ENCODE data around the gene NOC3L. TPM values are rescaled to one million over a fixed set of nuclear protein-coding genes. Genes with fewer than 3 reads are reported as not detected.
"Not testable (repeated sequence)": the region's sequence is repeated elsewhere in the genome, so short reads cannot be mapped to it uniquely, and the experiment has no call there.

The NOC3L gene
- total RNA-seq, 2 donors from 2014 or later = 28.0 to 38.0 TPM

DNA sequence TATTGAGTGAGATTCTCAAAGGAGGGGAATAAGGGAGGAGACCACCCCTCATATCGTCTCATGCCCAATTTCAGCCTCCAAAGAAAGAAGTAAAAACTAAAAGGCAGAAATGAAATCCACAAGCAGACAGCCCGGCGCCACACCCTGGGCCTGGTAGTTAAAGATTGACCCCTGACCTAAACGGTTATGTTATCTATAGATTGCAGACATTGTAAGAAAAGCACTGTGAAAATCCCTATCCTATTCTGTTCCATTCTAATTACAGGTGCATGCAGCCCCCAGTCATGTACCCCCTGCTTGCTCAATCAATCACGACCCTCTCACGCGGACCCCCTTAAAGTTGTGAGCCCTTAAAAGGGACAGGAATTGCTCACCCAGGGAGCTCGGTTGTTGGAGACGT, 29.4 kb upstream of the NOC3L start:
- H3K4me3 Mint-ChIP-seq; H3K9me3 Mint-ChIP-seq; H3K27ac Mint-ChIP-seq; ATAC-seq (replicated peaks in 1 of 2); H3K36me3 Mint-ChIP-seq (ENCODE audit: insufficient read depth in 2 of 2); H3K4me1 Mint-ChIP-seq (ENCODE audit: low read depth); H3K27me3 Mint-ChIP-seq (ENCODE audit: low read depth); DNase-seq: not testable (repeated sequence)

DNA sequence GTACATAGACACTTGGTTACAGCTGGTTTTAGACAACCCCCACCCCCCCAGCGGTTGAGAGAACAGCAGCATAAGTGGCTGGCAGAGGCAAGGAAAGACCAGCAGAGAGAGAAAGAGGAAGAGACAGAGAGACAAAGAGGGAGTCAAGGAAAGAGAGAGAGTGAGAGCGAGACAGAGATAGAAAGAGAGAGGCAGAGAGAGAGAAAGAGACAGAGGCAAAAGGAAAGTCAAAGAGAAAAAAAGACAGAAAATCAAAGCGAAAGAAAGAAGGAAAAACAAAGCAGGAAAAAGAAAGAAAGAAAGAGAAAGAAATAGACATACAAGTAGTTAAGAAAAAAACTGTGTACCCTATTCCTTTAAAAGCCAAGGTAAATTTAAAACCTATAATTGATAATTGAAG, 23.0 kb upstream of the NOC3L start:
- not testable (repeated sequence) for H3K4me3 Mint-ChIP-seq; ATAC-seq (replicated peaks in 1 of 2); DNase-seq; H3K9me3 Mint-ChIP-seq; H3K27ac Mint-ChIP-seq; H3K4me1 Mint-ChIP-seq (ENCODE audit: low read depth); H3K36me3 Mint-ChIP-seq (ENCODE audit: insufficient read depth in 2 of 2)
- peaks cover 10% of the 10 kb centered on the region for H3K27me3 Mint-ChIP-seq (ENCODE audit: low read depth)

DNA sequence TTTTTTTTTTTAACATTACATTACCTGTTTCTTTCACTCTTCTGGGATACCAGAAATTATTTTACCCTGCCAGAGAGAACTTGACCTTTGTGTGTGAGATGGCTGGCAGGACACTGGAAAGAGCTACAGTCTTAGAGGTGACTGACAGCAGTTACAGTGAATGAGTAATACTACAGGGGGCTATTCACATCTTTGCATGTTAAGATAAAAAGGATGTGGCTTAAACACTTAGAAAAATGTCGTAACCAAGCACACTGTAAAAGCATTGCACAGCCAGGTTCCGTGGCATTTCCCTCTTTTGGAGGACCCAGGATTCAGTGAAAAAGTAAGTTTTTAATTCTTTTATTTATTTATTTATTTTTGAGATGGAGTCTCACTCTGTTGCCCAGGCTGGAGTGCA, 20.8 kb upstream of the NOC3L start:
- DNase-seq (no peak), ATAC-seq (replicated peaks in 1 of 2) (no peak)
- H3K4me3 Mint-ChIP-seq = no peak overlapping the region
- peaks cover 18% of the 10 kb centered on the region for H3K27me3 Mint-ChIP-seq (ENCODE audit: low read depth)
- H3K27ac Mint-ChIP-seq = no peak overlapping the region
- H3K4me1 Mint-ChIP-seq (ENCODE audit: low read depth) = no peaks in the 10 kb centered on the region
- no peaks in the 10 kb centered on the region for H3K9me3 Mint-ChIP-seq
- H3K36me3 Mint-ChIP-seq (ENCODE audit: insufficient read depth in 2 of 2) = no peaks in the 10 kb centered on the region

DNA sequence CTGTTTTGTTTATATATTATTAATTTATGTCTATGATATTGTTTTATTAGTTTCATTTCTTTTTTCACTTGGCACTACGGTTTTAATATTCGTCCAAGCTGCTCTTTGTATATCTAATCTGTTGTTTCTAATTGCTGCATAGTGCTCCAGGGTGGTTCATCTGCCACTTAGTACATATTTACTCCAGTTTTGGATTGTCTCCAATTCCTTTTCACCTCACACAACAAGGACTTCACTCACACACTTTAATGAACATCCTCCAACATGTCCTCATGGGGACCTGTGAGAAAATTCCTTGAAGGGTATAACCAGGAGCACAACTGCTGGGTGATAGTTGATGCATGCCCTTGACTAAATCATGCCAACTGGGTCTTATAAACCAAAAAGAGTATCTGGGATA, 14.1 kb upstream of the NOC3L start:
- Mint-ChIP-seq H3K27me3 (ENCODE audit: low read depth) (peaks cover 60% of the 10 kb centered on the region), H3K27ac (no peak overlapping the region), H3K9me3 (no peaks in the 10 kb centered on the region), H3K36me3 (ENCODE audit: insufficient read depth in 2 of 2) (no peaks in the 10 kb centered on the region), H3K4me3 (no peak overlapping the region), H3K4me1 (ENCODE audit: low read depth) (no peaks in the 10 kb centered on the region)
- DNase-seq (no peak), ATAC-seq (replicated peaks in 1 of 2) (no peak)

DNA sequence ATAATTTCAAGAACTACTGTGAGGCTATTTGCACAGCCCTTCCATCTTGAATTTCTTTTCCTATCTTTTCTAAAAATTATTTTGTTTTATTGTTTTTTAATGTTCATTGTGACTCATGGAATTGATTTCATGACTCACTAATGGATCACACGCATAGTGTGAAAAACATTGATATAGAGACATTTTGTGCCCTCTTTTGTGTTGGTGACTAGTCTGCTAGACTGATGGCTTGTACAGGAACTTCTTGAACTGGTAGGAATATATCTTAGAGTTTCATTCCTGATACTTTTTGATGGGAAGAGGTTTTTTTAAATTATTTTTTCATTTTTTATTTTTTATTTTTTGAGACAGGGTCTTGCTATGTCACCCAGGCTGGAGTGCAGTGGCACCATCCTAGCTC, 12.6 kb upstream of the NOC3L start:
- peaks cover 61% of the 10 kb centered on the region for H3K27me3 Mint-ChIP-seq (ENCODE audit: low read depth)
- DNase-seq (no peak), ATAC-seq (replicated peaks in 1 of 2) (no peak)
- H3K4me1 Mint-ChIP-seq (ENCODE audit: low read depth) = no peaks in the 10 kb centered on the region
- no peaks in the 10 kb centered on the region for H3K36me3 Mint-ChIP-seq (ENCODE audit: insufficient read depth in 2 of 2)
- H3K4me3 Mint-ChIP-seq = no peak overlapping the region
- no peaks in the 10 kb centered on the region for H3K9me3 Mint-ChIP-seq
- H3K27ac Mint-ChIP-seq = no peak overlapping the region

DNA sequence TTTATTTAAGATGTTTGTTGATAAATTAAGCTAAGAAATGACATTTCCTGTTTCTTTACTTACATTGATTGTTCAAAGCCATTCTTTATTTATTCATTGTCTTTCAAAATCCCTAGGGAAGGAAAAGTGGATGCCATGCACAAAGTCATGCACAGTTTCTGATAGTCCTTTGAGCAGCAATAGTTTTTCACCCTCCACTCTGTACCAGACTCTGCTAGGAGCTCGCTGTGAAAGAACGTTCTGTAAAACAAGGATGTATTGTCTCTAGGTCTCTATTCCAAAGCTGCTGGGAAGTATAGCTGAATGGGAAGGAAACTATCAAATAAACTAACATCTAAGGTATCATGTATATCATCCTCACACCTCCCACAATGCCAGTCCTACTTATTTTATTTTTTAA, 7.8 kb upstream of the NOC3L start:
- no peak for DNase-seq
- H3K27me3 Mint-ChIP-seq (ENCODE audit: low read depth) = peaks cover 52% of the 10 kb centered on the region
- H3K27ac Mint-ChIP-seq = no peak overlapping the region
- ATAC-seq (replicated peaks in 1 of 2) = no peak
- no peaks in the 10 kb centered on the region for H3K9me3 Mint-ChIP-seq
- H3K36me3 Mint-ChIP-seq (ENCODE audit: insufficient read depth in 2 of 2) = no peaks in the 10 kb centered on the region
- H3K4me3 Mint-ChIP-seq = no peak overlapping the region
- no peaks in the 10 kb centered on the region for H3K4me1 Mint-ChIP-seq (ENCODE audit: low read depth)

DNA sequence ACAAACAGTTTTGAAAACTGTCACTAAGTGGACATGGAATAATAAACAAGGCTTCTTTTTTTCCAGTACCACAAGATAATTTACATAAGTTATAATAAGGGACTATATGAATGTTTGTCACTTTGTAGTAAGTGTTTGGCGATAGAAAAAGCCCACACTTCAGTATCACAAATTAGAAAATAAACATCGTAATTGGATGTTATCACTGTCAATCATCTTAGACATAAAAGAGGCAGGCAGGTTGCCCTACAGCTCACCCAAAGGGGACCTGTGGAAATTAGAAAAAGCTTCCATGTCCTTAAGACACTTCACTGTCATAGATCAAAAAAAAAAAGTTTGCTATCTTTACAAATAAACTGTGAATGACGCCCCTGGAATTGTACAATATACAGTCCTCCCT, 3.6 kb upstream of the NOC3L start:
- no peaks in the 10 kb centered on the region for H3K9me3 Mint-ChIP-seq
- H3K27ac Mint-ChIP-seq = no peak overlapping the region
- peaks cover 31% of the 10 kb centered on the region for H3K27me3 Mint-ChIP-seq (ENCODE audit: low read depth)
- DNase-seq (no peak), ATAC-seq (replicated peaks in 1 of 2) (no peak)
- H3K36me3 Mint-ChIP-seq (ENCODE audit: insufficient read depth in 2 of 2) = peaks cover 3 to 5% of the 10 kb centered on the region in 2 donors
- no peak overlapping the region for H3K4me3 Mint-ChIP-seq
- peaks cover 12% of the 10 kb centered on the region for H3K4me1 Mint-ChIP-seq (ENCODE audit: low read depth)

DNA sequence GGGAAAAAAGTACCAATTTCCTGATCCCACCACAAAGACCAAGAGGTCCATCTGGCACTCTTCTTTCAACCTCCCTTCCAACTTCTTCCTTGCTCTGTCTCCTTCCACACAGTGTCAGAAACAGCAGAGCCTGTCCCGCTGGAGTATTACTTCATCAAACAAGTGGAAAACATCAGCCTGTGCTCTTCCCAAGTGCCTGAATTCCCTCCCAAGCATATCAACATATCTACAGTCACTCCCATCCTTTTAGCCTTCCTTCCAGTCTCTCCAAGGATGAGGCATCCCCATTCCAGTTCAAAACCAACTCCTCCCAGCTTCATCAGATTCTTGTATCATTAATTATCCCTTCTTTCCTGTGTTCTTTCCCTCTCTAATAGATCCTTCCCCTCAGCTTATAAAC, 1.7 kb upstream of the NOC3L start:
- Mint-ChIP-seq H3K27ac (no peak overlapping the region), H3K9me3 (no peaks in the 10 kb centered on the region)
- no peak for DNase-seq

DNA sequence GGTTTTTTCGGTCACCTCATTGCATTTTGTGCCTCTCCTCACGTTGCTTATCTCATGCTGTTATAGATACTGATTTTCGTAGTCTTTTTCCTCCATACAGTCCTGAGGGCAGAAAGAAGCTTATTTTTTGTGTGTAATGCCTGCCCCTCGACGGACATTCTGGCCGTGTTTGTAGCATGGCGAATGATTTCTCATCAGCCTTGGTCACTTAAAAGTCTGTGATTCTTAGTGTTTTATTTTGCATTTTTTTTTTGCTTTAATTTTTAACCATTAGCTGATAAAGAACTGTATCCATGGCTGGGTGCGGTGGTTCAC, 469 bp upstream of the NOC3L start:
- peak; percentile 19 to 27 for ATAC-seq (replicated peaks in 1 of 2)

More for the DNA sequence above, 1.7 kb upstream of the NOC3L start:
- H3K36me3 Mint-ChIP-seq (ENCODE audit: insufficient read depth in 2 of 2) = peaks cover 6 to 13% of the 10 kb centered on the region in 2 donors
- peaks cover 26% of the 10 kb centered on the region for H3K4me1 Mint-ChIP-seq (ENCODE audit: low read depth)
- peak overlapping the region in 1 of 2 donors; percentile 40 for H3K4me3 Mint-ChIP-seq
- H3K27me3 Mint-ChIP-seq (ENCODE audit: low read depth) = peaks cover 28% of the 10 kb centered on the region
- ATAC-seq (replicated peaks in 1 of 2) = no peak

DNA sequence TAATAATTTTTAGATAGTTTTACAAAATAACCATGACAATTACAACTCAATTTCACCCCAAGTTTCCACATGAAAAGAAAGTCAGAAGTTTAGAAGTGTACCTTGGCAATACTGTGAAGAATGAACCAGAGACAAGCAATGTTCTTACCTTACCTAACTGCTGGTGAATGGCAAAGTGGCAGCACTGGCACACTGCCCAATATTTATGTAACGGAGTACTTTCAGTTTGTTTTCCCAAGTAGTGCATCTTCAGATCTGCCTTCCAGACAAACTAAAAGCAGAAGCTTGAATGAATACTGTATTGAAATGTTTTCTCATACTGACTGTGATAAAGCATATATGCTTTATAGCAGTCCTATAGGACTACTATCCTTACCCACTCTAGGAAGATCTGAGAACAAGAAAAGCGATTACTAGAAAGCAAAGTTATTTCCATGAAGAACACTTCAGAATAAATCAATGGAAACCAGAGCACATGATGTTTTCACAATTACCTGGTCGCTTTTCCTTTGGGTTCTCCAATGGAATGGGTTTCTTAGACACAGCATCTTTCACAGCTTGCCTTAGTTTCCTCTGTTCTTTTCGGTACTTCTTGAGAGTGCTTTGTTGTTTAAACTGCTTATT, 1.5 kb downstream of the NOC3L start:
- Mint-ChIP-seq H3K4me1 (ENCODE audit: low read depth) (peaks cover 52% of the 10 kb centered on the region), H3K27me3 (ENCODE audit: low read depth) (peaks cover 17% of the 10 kb centered on the region), H3K36me3 (ENCODE audit: insufficient read depth in 2 of 2) (peaks cover 11 to 27% of the 10 kb centered on the region in 2 donors), H3K4me3 (peak overlapping the region; percentile 94 to 99), H3K9me3 (no peaks in the 10 kb centered on the region), H3K27ac (peak overlapping the region; percentile 97)
- DNase-seq (peak in 1 of 2 donors; percentile 7), ATAC-seq (replicated peaks in 1 of 2) (no peak)

More for the DNA sequence above, 469 bp upstream of the NOC3L start:
- peaks cover 10 to 23% of the 10 kb centered on the region in 2 donors for H3K36me3 Mint-ChIP-seq (ENCODE audit: insufficient read depth in 2 of 2)
- no peak overlapping the region for H3K27ac Mint-ChIP-seq
- H3K4me3 Mint-ChIP-seq = peak overlapping the region; percentile 94 to 99
- peaks cover 17% of the 10 kb centered on the region for H3K27me3 Mint-ChIP-seq (ENCODE audit: low read depth)
- no peak for DNase-seq
- peaks cover 38% of the 10 kb centered on the region for H3K4me1 Mint-ChIP-seq (ENCODE audit: low read depth)
- H3K9me3 Mint-ChIP-seq = no peaks in the 10 kb centered on the region

DNA sequence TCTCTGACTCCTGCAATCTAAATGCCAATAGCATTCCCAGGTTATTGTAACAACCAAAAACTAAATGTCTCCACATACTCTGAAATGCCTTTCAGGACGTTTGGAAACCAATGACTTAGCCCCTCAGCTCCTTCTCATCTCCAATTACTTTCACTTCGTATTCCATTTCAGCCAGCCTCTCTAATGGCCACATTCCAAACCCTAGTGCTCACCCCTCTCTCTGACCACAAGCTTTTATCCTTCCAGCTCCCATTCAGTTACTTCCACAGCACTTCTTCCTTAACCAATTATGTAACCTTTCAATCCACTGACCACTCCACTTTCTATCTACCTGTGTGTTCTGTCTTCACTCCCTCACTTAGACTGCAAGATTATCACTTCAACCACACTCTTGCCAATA, 4.3 kb downstream of the NOC3L start:
- DNase-seq = no peak
- no peak for ATAC-seq (replicated peaks in 1 of 2)
- Mint-ChIP-seq H3K9me3 (no peaks in the 10 kb centered on the region), H3K4me1 (ENCODE audit: low read depth) (peaks cover 52% of the 10 kb centered on the region), H3K4me3 (no peak overlapping the region), H3K36me3 (ENCODE audit: insufficient read depth in 2 of 2) (peaks cover 11 to 24% of the 10 kb centered on the region in 2 donors), H3K27ac (no peak overlapping the region), H3K27me3 (ENCODE audit: low read depth) (no peaks in the 10 kb centered on the region)

DNA sequence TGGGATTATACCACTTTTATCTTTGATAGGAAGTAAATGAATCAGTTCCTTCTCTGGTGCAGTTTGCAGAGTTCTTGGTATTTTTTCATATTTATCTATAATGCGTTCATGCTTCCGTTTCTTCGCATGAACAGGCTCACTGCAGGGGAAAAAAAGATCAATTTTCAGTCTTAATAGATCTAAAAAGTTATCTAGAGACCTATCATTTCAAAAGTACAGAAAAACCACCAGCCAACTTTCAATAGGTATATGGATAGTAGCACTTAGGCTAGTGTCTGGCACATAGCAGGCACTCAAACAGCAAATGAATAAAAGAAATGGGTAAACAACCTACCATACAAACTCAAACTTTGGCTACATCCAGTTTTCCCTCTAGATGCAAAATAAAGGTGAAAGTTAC, 5.5 kb downstream of the NOC3L start:
- Mint-ChIP-seq H3K4me1 (ENCODE audit: low read depth) (peaks cover 48% of the 10 kb centered on the region), H3K36me3 (ENCODE audit: insufficient read depth in 2 of 2) (peaks cover 8 to 22% of the 10 kb centered on the region in 2 donors), H3K4me3 (no peak overlapping the region), H3K9me3 (no peaks in the 10 kb centered on the region), H3K27ac (no peak overlapping the region), H3K27me3 (ENCODE audit: low read depth) (no peaks in the 10 kb centered on the region)
- ATAC-seq (replicated peaks in 1 of 2) (no peak), DNase-seq (no peak)

DNA sequence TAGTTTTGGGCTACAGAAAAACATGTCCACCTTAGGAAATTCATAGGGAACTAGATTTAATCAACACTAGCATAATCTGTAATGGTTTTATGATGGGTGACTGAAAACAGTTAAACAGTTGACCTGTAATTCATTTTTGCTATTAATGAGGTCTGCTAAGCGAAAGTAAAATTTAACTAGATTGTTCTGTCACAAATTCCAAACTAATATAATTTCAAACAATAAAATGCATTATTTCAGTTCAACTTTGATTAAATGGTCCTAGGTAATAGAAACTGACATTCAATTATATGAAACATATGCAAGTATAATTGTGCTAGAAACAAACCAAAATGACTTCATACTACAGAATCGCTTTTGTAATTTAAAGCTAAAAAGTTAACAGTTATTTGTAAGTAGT, 6.9 kb downstream of the NOC3L start:
- Mint-ChIP-seq H3K4me1 (ENCODE audit: low read depth) (peaks cover 36% of the 10 kb centered on the region), H3K9me3 (no peaks in the 10 kb centered on the region), H3K27me3 (ENCODE audit: low read depth) (no peaks in the 10 kb centered on the region), H3K36me3 (ENCODE audit: insufficient read depth in 2 of 2) (peaks cover 8 to 25% of the 10 kb centered on the region in 2 donors), H3K27ac (no peak overlapping the region), H3K4me3 (no peak overlapping the region)
- DNase-seq (no peak), ATAC-seq (replicated peaks in 1 of 2) (no peak)

DNA sequence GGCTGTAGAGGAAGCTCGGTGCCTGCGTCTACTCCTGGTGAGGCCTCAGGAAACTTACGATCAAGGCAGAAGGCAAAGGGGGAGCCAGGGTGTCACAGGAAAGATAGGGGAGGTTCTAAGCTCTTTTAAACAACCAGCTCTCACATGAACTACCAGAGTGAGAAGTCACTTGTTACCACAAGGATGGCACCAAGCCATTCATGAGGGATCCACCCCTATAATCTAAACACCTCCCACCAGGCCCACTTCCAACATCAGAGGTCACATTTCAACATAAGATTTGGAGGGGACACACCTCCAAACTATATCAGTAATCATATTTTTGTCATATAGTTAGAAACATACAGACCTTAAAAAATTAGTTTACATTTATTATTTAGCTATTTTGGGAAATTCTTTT, 9.4 kb downstream of the NOC3L start:
- Mint-ChIP-seq H3K27ac (no peak overlapping the region), H3K4me3 (no peak overlapping the region), H3K4me1 (ENCODE audit: low read depth) (peaks cover 15% of the 10 kb centered on the region), H3K9me3 (no peaks in the 10 kb centered on the region), H3K27me3 (ENCODE audit: low read depth) (no peaks in the 10 kb centered on the region), H3K36me3 (ENCODE audit: insufficient read depth in 2 of 2) (peaks cover 1 to 16% of the 10 kb centered on the region in 2 donors)
- ATAC-seq (replicated peaks in 1 of 2) (no peak), DNase-seq (no peak)
